Islet of Langerhans (tissue), 1 donor: ENCODE data around the gene GJB5.
"Not testable (repeated sequence)": the region's sequence is repeated elsewhere in the genome, so short reads cannot be mapped to it uniquely, and the experiment has no call there.

Experiments
- FAIRE-seq: peaks from one replicate; lab custom pipeline; 2011; peaks lifted over from hg19 to GRCh38; lab: Jason Lieb, UNC

Gene GJB5

DNA sequence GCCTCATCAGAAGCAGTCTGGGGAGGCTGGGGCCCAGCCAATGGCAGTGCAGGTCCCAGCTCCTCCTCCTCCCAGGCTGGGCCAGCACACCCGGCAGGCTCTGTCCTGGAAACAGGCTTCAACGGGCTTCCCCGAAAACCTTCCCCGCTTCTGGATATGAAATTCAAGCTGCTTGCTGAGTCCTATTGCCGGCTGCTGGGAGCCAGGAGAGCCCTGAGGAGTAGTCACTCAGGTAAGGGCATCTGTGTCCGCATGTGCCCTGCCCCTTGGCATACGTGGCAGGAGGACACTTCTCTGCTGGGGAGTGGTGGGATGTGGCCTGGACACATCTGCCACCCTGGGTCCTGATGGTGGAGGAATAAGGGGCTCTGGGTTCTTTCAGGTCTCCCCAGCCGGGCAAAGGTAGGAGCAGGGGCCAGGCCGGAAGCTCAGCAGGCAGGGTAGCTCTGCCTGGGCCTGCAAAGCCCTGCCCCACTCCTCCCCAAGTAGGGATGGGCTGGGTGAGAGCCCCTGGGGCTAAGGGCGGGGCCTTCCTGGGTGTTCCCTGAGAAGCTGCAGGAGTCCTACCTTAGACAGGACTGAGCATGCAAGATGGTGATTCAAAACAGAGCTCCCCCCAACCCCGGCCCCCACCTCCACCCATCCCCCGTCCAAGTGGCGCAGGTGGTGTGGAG lies at the start of gene GJB5:
GJB5 (plus strand) TSS at position 84 of the 674 bp plus-strand sequence. CDS start 2,284 bp downstream, outside the sequence.
- FAIRE-seq, result no peak

DNA sequence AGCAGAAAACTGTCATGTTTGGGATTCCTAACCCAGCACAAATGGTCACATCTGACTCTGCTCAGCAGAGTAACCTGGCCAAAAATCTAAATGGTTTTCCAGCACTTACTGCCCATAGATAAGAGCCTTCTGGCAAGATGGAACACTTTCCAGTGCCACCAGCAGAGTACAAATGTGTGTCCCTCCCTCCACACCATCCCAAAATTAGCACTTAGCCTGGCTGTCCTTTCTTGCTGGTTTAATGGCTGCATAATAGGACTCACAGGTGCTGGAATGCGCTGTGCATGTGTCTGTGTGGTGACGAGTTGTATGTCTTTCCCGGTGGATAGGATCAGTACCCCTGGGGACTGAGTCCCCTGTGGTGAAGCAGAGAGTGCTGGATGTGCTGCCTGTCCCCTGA lies 49.8 kb upstream of the GJB5 start:
- FAIRE-seq, result no peak

DNA sequence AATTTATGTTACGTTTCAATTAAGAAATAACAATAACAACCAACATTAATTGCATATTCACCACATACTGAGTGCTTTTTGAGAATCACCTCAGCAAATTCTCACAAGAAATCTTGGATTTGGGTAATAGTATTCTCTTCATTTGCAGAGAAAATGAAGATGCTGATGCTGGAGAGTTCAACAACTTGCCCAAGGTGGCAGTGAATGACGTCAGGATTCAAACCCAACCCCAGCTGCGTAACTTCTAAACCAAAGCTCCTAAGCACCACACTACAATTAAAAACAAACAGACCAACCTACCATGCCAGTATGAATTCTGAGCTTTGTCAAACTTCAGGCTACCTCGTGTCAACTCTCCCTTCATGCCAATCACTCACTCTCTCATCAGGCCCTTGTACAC lies 46.7 kb upstream of the GJB5 start:
- FAIRE-seq, result no peak

DNA sequence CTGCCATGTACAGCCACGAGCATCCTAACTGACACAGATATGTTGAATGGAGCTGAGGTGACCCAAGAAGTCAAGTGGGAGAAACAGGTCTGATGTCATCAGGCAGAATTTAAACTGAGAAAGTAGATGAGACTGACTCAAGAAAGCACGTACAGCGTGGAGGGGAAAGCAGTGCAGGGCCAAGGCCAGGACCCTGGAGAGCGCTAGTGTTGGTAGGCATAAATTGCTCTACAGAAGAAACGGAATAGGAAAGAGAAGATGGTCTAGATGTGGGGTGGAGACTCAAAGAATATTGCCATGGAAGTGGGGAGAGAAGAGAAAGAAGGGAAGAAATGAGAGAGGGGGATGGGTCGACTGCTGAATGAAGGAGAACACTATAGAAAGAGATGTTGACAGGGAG lies 45.3 kb upstream of the GJB5 start:
- no peak for FAIRE-seq

DNA sequence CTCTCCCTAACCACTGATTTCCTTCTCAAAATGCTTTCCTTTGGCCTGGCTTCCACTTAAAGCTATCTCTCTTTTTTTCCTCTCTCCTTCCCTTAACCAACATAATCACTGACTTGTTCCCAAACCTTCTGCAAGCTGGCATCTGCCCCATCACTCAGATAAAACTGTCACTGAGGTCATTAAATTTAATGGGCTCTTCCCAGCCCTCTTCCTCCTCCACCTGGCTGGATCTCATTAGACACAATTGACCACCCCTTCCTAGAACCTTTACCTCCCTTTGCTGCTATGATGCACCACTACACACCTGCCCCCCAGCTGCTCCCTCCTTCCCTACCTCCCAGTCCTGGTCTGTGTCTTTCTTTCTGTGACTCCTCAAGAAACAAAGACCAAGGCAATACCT lies 44.0 kb upstream of the GJB5 start:
- no peak for FAIRE-seq

DNA sequence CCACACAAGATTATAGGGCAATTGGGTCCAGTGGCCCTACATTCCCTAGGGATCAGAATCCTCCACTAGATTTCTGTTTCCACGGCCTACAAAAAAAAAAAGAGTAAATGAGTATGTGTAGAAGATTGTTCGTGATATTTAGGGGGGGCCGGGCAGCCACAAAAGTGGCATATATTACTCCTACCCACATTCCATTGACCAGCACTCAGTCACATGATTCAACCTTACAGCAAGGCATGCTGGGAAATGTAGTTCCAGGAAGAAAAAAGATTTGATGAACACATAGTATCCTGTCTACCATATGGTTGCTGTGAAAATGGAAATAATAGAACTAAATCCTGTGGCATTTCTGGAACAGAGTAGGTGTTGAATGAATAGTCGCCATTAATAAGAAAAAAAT lies 43.4 kb upstream of the GJB5 start:
- no peak for FAIRE-seq

DNA sequence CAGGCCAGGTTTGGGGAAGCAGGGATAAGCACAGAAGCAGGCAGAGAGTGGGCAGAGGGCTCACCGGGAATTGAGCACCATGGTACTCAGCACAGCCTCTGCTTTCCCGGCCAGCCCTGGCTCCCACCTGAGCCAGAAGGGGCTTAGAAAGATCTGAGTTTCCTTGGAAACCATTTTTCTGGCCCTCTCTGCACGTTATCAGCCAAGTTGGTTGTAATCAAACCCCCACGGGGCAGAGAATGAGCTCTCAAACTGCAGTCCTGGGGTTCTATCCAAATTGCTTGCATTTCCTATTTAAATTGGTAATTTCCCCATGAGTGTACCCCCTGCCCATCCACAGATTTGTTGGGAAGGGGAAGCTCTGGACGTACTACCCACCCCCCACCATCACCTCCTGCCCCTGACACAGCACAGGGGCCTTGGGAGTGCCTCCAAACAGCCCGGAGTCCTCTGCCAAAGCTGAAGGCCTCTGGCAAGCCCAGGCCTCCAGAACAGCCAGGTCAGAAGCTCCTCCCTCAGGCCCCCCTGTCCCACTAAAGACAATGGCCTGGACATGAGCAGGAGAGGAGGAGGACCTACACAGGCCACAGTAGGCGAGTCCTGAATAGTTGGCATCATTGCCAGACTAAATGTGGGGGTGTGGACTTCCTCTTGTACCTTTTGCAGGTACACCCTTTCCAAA lies 42.7 kb upstream of the GJB5 start:
- no peak for FAIRE-seq

DNA sequence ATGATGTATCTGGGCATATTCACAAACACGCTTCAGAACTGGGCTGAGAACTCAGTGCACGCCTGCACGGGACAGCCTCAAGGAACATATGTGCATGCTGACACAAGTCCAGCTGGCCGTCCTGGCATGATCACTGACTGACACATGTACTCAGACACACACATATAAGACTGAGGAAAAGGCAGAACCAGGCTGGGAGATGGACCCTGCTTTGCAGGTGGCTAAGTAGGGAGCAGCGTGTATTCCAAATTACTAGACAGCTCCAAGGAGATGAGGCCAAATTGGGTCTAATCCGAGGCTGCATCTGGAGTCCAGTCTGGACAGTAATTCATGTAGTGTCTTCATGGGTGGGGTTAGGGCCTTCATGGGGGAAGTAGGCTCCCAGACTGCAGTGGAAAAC lies 41.4 kb upstream of the GJB5 start:
- FAIRE-seq, result no peak

DNA sequence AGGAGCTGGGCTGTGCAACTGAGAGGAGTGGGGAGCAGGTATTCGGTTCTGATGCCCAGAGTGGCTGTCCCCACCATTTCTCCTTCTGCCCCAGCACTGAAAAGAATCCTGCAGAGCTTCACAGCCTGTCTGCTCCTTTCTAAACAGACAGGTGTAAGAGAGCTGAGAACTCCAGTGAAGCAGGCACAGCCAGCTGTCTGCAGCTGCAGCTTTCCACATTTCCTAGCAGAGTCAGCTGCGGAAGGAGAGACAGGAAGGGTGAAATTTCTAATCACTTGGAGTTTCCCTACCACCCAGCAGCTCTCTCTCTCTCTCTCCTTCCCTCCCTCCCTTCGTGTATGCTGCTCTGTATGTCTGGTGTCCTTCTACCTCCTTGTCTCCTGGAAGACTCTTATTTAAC lies 40.5 kb upstream of the GJB5 start:
- no peak for FAIRE-seq

DNA sequence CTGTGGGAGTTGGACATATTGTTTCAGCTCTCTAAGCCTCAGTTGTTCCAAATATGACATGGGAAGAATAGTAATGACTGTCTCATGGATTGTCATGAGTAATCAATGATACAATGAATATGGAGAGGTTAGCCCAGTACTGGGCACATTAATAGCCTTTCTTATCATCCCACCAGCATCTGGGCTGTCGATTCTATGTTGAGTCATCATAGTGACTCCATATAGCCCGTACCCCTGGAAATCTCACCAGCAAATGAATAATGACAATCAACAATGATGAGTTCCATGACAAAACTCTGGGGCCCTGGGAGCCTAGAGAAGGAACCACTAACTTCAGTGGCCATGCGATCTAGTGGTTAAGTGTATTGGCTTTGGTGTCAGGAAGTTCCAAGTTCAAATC lies 39.7 kb upstream of the GJB5 start:
- no peak for FAIRE-seq

DNA sequence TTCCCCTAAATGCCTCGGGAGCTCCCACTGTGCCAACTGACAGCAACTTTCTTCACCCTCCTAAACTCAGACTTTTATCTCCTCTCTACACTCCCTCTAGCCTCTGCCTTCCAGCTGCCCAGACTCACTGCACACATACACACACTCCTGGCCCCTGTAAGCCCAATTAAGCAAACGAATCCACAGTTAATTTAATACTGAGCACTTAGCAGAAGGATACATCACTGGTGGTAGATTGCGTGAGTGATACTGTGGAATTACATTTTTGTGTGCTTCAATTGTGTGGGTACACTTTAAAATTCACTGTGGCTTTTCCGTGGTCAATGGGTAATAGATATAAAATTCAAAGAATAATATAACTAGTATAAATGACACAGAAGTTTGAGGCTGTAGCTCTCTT lies 33.6 kb upstream of the GJB5 start:
- no peak for FAIRE-seq

DNA sequence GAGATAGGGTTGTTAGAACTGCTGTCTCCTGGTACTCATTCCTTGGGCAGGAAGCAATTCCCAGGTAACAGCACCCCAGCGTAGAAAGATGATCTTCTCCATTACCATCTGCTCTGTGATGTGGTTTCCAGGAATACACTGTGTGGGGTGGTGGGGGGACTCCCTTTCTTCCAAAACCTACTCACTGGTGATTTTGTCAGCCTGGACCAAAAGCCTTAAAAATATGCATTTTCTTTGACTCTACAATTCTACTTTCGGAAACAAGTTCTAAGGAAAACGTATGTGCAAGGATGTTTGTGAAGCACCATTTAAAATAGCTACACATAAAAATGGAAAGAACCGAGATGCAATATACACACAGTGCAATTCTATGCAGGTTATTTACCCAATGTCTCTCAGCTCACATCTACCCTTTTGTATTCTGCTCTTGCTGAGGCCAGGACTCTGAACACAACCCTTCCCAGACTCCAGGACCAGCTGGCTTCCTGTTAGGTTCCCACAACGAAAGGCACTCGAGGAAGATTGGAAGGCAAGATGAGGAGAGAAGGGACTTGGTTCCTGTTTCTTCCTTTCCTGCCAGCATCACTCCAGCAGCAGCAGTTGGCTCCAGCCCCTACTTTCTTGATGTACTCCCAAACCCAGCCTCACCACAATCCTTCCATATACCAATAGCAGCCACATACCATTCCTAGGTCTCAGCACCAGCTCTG lies 33.0 kb upstream of the GJB5 start:
- FAIRE-seq, result no peak

DNA sequence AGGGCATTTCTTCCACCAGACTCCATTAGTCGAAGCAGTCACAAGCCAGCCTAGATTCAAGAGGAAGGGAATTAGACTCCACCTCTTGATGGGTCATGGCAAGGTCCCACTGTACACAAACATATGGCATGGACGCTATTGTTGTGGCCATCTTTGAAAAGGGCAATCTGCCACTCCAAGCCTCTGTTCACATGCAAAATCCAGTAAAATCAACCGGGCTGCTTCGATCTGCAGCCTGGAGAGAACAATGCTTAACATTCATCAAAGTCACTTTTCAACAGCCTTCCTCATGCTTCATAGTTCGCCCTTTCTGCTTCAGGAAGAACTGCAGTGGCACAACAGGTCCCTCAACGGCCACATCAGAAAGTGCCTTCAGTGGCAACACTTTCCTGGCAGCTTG lies 28.0 kb upstream of the GJB5 start:
- no peak for FAIRE-seq

DNA sequence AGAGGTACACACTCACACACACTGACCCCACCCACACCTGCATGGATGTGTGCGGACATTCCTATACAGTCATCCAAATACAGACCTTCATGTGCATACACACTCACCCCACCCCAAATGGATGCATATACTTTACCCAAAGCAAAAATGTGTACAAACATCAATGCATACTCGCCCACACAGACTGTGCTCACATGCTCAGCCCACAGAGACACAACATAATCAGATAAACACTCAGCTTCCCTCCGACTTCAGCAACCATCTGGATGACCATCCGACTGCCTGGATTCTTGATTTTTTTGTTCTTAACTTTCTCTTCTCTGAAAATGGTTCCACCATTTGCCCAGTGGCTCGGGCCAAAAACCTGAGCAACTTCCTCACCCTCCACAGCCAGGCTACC lies 24.4 kb upstream of the GJB5 start:
- no peak for FAIRE-seq

DNA sequence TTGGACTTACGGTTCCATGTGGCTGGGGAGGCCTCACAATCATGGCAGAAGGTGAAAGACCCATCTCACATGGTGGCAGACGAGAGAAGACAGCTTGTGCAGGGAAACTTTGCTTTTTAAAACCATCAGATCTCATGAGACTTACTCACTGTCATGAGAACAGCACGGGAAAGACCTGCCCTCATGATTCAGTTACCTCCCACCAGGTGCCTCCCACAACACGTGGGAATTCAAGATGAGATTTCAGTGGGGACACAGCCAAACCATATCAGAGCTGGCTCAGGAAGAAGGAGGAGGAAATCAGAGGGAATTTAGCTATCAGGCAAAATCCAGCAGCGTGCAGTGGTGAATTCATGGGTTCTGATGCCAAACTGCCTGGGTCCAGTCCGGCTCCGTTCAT lies 22.0 kb upstream of the GJB5 start:
- FAIRE-seq, result not testable (repeated sequence)

DNA sequence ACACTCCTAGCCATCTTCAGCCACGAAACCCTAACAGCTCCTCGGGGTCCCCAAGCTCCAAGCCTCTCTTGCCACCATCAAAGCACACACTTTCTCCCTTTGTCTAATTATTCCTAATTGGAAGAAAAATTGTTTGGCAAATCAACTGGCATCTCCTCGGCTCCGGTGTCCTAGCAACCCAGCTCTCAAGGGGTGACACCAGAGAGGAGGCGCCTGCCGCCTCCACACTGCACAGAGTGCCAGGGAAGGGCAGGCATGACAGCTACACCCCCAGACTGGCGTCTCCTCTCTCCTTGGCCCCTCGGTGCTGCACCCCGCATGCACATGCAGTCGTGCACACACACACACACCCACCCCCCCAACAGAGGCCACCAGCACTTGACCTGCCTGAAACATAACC lies 18.2 kb upstream of the GJB5 start:
- FAIRE-seq, result no peak

DNA sequence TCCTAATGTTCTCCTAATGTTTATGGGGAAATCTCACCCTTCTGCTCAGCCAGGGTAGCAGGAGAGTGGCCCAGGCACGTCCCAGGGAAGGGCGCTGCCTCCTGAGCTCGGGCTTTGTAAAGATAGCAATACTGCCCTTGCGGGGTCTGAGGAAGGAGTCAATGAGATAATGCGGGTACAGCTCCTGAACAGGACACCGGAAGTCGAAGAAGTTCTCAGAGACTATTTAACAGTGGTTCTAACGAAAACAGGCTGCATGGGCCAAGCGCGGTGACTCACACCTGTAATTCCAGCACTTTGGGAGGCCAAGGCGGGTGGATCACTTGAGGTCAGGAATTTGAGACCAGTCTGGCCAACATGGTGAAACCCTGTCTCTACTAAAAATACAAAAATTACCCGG lies 17.6 kb upstream of the GJB5 start:
- not testable (repeated sequence) for FAIRE-seq

DNA sequence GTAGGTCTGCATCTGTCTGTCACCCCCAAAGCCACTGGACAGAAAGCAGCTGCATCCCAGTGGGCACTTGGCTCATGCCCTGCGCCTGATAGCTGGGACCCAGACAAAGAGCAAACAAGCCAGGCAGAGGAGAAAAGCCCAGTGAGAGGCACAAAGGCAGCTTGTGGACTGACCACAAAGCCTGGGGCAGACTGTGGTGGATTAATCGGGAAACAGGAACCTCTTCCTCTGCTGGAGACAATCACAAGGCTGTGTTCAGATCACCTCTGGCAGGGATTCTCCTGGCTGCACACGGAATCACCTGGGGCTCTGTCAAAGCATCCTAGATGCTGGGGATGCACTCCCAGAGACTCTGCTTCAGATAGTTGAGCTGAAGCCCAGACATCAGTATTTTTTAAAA lies 15.2 kb upstream of the GJB5 start:
- FAIRE-seq, result no peak

DNA sequence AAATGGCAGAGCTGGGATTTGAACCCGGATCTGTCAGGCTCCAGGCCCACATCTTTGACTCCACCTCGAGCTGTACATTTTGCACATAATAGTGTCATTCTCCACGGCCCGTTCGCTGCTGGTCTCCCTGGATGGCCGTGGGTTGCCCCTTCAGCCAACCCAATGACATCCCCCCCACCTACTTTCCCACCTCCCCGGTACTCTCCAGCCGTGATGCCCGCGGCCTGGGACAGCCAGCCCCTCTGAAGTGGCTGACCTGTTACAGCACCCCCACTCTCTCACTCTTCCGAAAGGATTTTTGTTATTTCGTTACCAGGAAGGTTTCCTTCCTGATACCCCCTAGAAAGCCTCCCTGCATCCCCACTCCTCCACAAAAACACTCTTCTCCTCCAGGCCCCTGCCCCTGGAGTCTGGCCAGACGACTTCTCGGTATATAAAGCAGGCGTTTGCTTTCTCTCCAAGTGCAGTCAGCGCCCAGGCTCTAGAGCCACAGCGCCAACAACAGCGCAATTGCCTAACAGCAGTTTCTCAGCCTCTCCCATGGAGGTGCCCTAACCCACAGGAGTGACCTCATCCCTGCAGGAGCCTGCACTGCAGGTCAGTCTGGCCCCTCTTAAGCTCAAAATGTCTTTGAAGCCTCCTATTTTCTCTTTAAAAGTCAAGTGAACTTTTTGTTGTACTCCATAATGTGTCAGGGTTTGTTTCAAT lies 14.5 kb upstream of the GJB5 start:
- FAIRE-seq, result no peak

DNA sequence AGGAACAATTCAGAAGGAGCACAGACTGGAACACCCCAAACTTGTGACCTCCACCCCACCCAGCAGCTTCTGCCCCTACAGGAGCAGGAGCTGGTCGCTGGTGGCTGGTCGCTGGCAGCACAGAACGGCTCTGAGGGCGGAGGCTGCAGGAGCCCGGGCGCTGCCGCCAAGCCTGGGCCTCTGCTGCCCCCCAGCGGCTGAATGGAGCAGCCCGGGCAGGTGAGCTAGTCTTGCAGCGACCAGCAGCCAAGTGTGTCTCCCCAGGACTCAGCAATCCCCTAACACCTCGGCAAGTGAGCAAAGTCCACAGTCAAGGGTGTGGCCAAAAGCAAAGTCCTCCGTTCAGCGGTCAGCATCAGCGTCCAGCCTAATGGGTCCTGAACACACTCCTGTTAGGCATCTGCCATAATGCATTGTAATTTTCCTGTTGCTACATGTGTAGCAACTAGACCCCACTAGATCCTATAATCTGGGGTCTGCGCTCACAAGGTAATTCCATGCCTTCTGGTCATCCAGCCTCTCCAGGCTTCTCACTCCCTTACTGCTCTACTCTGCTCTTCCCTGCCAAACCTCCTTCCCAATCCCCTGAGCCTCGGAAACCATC lies 12.1 kb upstream of the GJB5 start:
- FAIRE-seq, result no peak

DNA sequence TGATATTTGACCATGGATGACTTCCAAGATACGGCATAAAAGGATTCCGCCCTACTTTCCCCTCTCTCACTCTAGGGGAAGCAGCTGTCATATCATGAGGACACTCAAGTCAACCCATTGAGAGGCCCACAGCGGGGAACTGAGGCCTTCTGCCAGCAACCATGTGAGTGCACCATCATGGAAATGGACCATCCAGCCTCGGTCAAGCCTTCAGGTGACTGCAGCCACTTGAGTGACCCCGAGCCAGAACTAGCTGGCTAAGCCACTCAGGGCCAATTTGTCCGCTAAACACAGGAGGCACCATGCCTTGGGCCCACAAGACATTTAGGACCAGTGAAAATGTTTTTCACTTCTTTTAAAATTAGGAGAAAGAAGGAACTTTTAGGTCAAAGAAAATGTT lies 11.1 kb upstream of the GJB5 start:
- FAIRE-seq, result no peak

DNA sequence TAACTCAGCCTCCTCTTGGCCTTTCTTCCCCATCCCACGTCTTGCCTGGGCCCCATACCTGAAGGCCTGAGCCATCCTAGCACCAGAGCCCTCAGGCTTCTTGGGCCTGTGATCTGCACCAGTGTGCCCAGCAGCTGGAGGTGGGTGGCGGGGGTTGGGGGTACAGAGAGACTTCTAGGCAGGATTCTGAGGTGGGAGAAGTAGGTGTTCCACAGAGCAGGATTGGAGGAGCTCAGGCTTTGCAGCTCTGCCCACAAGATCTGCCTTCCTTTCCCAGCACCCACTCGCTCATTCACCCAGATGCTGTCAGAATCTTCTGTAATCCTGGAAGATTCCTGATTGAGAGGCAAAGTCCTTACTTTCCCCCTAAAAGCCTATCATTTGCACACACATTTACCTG lies 10.0 kb upstream of the GJB5 start:
- FAIRE-seq, result no peak

DNA sequence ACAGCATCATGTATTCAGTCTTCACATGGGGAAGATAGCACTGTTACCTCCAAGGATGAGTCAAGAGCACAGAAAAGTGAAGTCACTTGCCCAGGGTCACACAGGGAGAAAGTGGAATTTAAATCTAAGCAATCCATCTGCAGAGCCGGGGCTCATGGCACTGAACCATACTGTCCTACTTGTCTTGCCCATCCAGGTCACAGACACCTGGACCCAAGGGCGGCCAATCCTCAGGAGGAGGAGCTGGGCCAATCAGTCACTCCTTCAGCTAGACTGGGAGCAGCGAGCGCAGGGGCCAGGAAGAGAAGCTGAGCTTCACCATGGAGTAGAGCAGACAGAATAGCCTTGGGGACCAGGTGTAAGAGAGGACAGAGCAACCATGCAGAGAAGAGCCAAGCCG lies 9.2 kb upstream of the GJB5 start:
- FAIRE-seq, result no peak
